Endothelial cell (in vitro differentiated cells): Measurements from ENCODE around the gene MCEMP1. TPM values are rescaled to one million over a fixed set of nuclear protein-coding genes. Genes with fewer than 3 reads are reported as not detected.

Source experiments
- DNase-seq: peaks from one replicate; pipeline ENCODE4 v3.0.0; 2021; ENCODE audit warnings: low spot score
- H3K27ac Mint-ChIP-seq: one replicate; pipeline ENCODE4 v1.8.0; 2021; ENCODE audit warnings: mixed read lengths, inconsistent platforms; ENCODE audit not compliant: unreplicated experiment
- H3K27me3 Mint-ChIP-seq: one replicate; pipeline ENCODE4 v1.8.0; 2021; ENCODE audit warnings: mild to moderate bottlenecking, moderate library complexity, mixed read lengths, inconsistent platforms; ENCODE audit not compliant: unreplicated experiment
- H3K36me3 Mint-ChIP-seq: one replicate; pipeline ENCODE4 v1.8.0; 2021; ENCODE audit warnings: mild to moderate bottlenecking, low read depth, mixed read lengths, inconsistent platforms; ENCODE audit not compliant: unreplicated experiment
- H3K4me1 Mint-ChIP-seq: one replicate; pipeline ENCODE4 v1.8.0; 2021; ENCODE audit warnings: mild to moderate bottlenecking, mixed read lengths, inconsistent platforms; ENCODE audit not compliant: unreplicated experiment
- H3K4me3 Mint-ChIP-seq: one replicate; pipeline ENCODE4 v1.8.0; 2021; ENCODE audit warnings: mild to moderate bottlenecking, mixed read lengths, inconsistent platforms; ENCODE audit not compliant: unreplicated experiment
- H3K9me3 Mint-ChIP-seq: one replicate; pipeline ENCODE4 v1.8.0; 2021; ENCODE audit warnings: mixed read lengths, inconsistent platforms; ENCODE audit not compliant: unreplicated experiment
- total RNA-seq: library from RNA; stranded (reverse); fragmentation: NEBNext Ultra II Directional; extraction: Animal tissue kit (Norgen Biotek cat#: 25700); gene quantifications from one replicate; pipeline ENCODE4 v1.2.1, GENCODE V29; 2021; ENCODE audit not compliant: unreplicated experiment
- TF ChIP-seq, protein P1 (sequence below): fragments of 200-600 bp; sonication (generic); IDR thresholded peaks from one replicate; pipeline ENCODE4 v1.5.0; 2021; ENCODE audit warnings: antibody characterized with exemption; ENCODE audit not compliant: unreplicated experiment

The MCEMP1 gene
- total RNA-seq, 1 donor from 2014 or later: not detected

- Mint-ChIP-seq H3K4me3 (no peak overlapping the region), H3K27ac (no peak overlapping the region), H3K9me3 (no peaks in the 10 kb centered on the region), H3K4me1 (no peaks in the 10 kb centered on the region), H3K27me3 (peaks cover 11% of the 10 kb centered on the region), H3K36me3 (no peaks in the 10 kb centered on the region)
- DNase-seq: no peak
- TF ChIP-seq, protein P1, sequence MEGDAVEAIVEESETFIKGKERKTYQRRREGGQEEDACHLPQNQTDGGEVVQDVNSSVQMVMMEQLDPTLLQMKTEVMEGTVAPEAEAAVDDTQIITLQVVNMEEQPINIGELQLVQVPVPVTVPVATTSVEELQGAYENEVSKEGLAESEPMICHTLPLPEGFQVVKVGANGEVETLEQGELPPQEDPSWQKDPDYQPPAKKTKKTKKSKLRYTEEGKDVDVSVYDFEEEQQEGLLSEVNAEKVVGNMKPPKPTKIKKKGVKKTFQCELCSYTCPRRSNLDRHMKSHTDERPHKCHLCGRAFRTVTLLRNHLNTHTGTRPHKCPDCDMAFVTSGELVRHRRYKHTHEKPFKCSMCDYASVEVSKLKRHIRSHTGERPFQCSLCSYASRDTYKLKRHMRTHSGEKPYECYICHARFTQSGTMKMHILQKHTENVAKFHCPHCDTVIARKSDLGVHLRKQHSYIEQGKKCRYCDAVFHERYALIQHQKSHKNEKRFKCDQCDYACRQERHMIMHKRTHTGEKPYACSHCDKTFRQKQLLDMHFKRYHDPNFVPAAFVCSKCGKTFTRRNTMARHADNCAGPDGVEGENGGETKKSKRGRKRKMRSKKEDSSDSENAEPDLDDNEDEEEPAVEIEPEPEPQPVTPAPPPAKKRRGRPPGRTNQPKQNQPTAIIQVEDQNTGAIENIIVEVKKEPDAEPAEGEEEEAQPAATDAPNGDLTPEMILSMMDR: no peak
Measured at GRCh38 chr19:7706188-7706954, 29.5 kb downstream of the MCEMP1 start.

- Mint-ChIP-seq H3K4me3 (no peak overlapping the region), H3K36me3 (no peaks in the 10 kb centered on the region), H3K27ac (no peak overlapping the region), H3K4me1 (no peaks in the 10 kb centered on the region), H3K27me3 (peaks cover 11% of the 10 kb centered on the region), H3K9me3 (no peaks in the 10 kb centered on the region)
- TF ChIP-seq, protein P1: no peak
- no peak for DNase-seq
Measured at GRCh38 chr19:7706955-7707456, 30.1 kb downstream of the MCEMP1 start.

- H3K9me3 Mint-ChIP-seq: no peaks in the 10 kb centered on the region
- no peak overlapping the region for H3K4me3 Mint-ChIP-seq
- TF ChIP-seq, protein P1: no peak
- no peak overlapping the region for H3K27ac Mint-ChIP-seq
- H3K4me1 Mint-ChIP-seq: no peaks in the 10 kb centered on the region
- peaks cover 9% of the 10 kb centered on the region for H3K27me3 Mint-ChIP-seq
- no peaks in the 10 kb centered on the region for H3K36me3 Mint-ChIP-seq
- DNase-seq: no peak
Measured at GRCh38 chr19:7709932-7710460, 33.1 kb downstream of the MCEMP1 start.

DNA sequence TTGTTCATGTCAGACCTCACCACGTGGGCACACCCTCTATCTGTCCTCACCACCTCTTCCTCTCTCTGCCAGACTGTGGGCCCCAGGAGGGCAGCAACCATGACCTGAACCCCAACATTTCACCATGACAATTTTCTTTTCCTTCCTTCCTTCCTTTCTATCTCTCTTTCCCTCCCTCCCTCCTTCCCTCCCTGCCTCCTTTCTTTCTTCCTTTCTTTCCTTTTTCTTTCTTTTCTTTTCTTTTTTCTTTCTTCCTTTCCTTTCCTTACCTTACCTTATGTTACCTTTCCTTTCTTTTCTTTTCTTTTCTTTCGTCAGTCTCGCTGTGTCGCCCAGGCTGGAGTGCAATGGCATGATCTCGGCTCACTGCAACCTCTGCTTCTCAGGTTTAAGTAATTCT is 33.7 kb downstream of the MCEMP1 start:
- Mint-ChIP-seq H3K4me1 (no peaks in the 10 kb centered on the region), H3K36me3 (no peaks in the 10 kb centered on the region), H3K4me3 (no peak overlapping the region), H3K27me3 (peaks cover 9% of the 10 kb centered on the region), H3K27ac (no peak overlapping the region), H3K9me3 (no peaks in the 10 kb centered on the region)
- TF ChIP-seq, protein P1: no peak
- no peak for DNase-seq

DNA sequence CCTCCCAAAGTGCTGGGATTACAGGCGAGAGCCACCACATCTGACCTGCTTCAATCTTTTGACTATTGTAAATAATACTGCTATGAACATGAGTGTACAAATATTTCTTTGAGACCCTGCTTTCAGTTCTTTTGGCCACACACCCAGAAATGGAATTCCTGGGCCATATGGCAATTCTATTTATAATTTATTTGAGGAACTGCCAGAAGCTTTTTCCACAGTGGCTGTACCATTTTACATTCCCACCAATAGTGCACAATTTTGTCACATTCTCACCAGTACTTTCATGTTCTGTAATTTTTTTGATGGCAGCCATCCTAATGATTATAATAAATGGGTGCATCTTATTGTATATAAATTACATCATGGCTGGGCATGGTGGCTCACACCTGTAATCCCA is 38.8 kb downstream of the MCEMP1 start:
- Mint-ChIP-seq H3K4me1 (no peaks in the 10 kb centered on the region), H3K4me3 (no peak overlapping the region), H3K27ac (no peak overlapping the region), H3K36me3 (no peaks in the 10 kb centered on the region), H3K27me3 (no peaks in the 10 kb centered on the region), H3K9me3 (no peaks in the 10 kb centered on the region)
- TF ChIP-seq, protein P1: no peak
- DNase-seq: no peak
